Embryonic facial prominence (tissue), 1 donor: ENCODE measurements around the gene OPTC.

Experiments used
- DNase-seq: peaks from one replicate; pipeline ENCODE4 v3.0.0-alpha.2; 2016; ENCODE audit errors: extremely low spot score

Gene OPTC

DNA sequence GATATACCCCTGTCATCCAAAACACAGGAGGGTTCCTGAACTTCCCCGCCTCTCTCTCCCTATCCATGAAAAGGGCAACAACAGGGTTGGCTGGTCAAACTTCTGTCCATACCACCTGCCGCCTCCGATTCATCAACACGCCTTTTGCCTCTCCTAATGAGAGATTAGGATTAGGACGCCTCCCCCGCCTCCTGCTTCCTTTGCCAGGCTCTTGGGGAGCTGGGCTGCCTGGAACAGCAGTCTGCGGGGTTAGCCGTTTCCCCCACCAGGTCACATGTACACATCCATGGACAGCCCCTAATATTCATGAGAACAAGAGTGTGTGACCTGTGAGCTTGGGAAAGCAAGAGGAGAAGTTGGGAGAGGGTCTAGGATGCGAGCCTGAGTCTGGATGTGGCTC is 2.3 kb upstream of the OPTC start:
- DNase-seq, result no peak

GRCh38 chr1:203492082-203492747 is 1.7 kb upstream of the OPTC start:
- DNase-seq, result no peak

DNA sequence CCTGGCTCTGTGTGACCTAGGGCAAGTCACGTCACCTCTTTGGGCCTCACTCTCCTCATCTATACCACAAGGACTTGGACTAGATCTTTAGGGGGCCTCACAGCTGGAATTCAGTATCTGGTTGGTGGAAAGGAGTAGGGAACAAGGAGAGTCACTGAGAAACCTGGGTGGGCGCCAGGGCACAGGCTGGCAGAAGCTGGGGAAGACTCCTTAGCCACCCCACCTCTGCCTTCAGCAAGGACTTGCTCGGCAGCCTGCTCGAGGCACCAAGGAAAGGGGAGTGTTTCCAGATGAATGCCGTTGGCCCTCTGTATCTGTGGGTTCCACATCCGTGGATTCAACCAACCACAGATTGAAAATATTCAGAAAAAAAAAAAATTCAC is 1.2 kb upstream of the OPTC start:
- no peak for DNase-seq

DNA sequence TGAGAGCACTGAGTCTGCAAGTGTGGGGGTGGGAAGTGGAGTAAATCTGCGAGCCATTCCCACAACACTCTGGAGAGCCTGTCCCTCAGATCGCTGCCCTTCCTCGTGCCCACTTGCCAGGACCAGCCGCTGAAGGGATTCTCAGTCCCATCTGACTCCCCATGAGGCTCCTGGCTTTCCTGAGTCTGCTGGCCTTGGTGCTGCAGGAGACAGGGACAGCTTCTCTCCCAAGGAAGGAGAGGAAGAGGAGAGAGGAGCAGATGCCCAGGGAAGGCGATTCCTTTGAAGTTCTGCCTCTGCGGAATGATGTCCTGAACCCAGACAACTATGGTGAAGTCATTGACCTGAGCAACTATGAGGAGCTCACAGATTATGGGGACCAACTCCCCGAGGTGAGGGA is 1.9 kb downstream of the OPTC start:
- DNase-seq, result no peak

GRCh38 chr1:203497269-203497777 is 3.4 kb downstream of the OPTC start:
- no peak for DNase-seq

DNA sequence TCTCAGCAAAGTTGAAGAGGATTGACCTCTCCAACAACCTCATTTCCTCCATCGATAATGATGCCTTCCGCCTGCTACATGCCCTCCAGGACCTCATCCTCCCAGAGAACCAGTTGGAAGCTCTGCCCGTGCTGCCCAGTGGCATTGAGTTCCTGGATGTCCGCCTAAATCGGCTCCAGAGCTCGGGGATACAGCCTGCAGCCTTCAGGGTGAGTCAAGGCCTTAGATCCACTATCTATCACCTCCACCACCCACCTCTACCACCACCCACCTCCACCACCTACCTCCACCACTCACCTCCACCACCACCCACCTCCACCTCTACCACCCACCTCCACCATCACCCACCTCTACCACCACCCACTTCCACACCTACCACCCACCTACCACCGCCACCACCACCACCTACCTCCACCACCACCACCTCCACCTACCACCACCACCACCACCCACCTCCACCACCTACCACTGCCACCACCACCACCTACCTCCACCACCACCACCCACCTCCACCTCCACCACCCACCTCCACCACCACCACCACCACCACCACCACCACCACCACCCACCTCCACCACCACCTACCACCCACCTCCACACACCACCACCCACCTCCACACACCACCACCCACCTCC is 5.8 kb downstream of the OPTC start:
- no peak for DNase-seq

DNA sequence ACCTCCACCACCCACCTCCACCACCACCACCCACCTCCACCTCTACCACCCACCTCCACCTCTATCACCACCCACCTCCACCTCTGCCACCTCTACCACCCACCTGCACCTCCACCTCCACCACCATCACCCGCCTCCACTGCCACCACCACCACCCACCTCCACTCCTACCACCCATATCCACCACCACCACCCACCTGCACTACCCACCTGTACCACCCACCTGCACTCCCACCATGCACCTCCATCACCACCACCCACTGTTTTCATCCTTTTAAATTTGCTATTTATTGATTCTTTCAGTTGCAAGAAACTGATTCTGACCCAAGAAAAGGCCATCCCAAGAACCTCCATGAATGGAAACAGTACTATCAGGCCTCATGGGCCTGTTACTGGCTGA is 6.3 kb downstream of the OPTC start:
- no peak for DNase-seq

GRCh38 chr1:203503836-203504235 is 9.9 kb downstream of the OPTC start:
- DNase-seq, result no peak

- DNase-seq, result peak; percentile 77
These were observed 10.7 kb downstream of the OPTC start for GRCh38 chr1:203504400-203505250.

GRCh38 chr1:203505526-203506204 is 11.7 kb downstream of the OPTC start:
- no peak for DNase-seq

DNA sequence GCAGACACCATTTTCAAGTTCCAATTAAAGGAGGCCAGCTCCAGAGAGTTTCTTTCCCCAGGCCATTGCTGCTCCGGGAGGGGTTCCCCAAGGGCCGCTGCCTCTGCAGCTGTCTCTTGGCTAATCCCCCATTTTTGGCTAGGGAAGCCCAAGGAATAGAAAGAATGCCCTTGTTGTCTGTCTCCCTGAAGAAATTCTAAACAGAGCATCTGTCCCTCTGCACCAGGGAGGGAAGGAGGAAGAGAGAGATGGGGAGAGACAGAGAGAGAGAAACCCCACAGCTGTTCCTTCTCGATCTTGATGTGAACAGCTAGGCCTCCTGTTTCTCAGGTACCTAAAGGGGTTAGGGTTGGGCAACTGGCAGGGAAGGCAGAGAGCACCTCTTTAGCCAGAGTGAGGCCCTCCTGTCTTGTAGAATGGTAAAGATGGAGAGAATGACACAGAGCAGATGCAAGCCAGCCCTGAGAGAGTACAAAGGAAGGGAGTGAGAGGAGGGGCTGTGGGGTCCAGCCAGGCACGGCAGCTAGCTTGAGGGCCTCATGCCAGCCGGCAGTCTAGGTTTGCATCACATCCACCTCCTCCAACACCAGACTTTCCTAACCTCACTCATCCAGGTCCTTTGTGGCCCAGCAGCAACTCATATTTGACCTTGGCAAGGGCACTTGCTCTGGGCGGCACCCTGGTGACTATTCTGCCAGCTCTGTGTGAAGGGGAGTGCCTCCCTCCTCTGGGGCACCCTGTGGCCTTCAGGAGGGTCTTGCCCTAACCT is 13.1 kb downstream of the OPTC start:
- no peak for DNase-seq

GRCh38 chr1:203507759-203508158 is 13.8 kb downstream of the OPTC start:
- DNase-seq, result no peak

DNA sequence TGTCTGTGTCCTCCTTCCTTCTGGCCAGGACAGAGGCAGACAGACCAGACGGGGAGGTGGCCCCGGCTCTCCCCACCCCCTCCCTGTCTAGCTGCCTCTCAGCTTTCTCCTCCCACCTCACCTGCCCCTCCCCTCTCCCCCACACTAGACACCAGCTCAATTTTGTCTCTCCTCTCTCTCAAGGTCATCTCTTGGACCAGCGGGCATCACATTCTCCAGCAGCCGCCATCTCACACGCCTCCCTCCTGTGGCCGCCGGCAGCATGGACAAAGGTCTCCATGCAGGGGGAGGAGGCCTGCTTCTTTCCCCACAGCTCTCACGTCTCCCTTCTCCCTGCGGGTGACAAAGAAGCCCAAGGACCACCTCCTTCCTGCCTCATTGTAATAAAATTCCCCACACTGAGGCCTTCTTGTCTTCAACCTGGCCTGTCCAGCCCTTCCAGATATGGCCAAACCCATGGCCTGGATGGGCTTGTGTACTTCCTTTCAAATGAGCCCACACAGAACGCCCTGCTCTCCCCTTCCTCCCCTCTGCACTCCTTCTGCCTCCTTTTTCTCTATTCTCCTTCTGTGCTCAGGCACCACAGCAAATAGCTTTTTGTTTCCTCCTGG is 14.6 kb downstream of the OPTC start:
- DNase-seq, result no peak

DNA sequence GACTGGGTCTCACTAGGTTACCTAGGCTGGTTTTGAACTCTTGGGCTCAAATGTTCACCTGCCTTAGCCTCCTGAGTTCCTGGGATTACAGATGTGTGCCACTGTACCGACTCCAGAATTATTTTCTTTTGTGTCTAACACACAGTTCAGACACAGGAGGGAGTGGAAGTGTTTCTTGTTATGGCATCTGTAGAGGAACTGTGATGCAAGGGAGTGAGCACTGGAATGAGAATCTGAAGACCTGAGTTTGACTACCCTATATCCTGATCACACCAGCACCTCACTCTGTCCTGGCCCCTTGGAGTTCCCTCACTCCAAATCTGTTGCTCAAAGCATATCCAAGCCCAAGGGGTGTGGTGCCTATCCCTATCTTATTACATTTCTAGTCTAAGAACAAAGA is 15.2 kb downstream of the OPTC start:
- no peak for DNase-seq

GRCh38 chr1:203511513-203511912 is 17.6 kb downstream of the OPTC start:
- DNase-seq, result no peak

DNA sequence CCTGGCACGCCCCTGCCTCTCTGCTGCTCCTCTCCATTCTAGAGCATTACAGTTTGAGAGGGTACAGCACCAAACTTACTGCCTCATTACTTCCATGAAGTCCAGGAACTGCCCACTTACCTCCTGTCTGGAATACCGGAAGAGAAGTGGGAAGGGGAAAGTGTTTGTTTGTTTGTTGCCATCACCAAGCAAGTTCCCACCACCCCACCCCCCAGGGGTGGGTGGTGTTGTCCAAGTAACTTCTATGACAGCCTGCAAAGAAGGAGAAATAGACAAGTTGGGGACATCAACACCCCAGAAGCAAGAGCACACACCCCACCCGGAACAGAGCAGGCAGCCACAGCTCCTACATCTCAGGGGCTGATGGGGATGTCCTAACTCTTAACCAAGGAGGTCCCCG is 18.0 kb downstream of the OPTC start:
- no peak for DNase-seq

- no peak for DNase-seq
These were observed 18.5 kb downstream of the OPTC start for GRCh38 chr1:203512517-203512847.

- DNase-seq, result no peak
These were observed 19.1 kb downstream of the OPTC start for GRCh38 chr1:203512848-203513584.

GRCh38 chr1:203513585-203514031 is 19.7 kb downstream of the OPTC start:
- no peak for DNase-seq

GRCh38 chr1:203516184-203516583 is 22.2 kb downstream of the OPTC start:
- no peak for DNase-seq
